ENCODE results near the gene DYNC1LI1.

The DYNC1LI1 gene

DNA sequence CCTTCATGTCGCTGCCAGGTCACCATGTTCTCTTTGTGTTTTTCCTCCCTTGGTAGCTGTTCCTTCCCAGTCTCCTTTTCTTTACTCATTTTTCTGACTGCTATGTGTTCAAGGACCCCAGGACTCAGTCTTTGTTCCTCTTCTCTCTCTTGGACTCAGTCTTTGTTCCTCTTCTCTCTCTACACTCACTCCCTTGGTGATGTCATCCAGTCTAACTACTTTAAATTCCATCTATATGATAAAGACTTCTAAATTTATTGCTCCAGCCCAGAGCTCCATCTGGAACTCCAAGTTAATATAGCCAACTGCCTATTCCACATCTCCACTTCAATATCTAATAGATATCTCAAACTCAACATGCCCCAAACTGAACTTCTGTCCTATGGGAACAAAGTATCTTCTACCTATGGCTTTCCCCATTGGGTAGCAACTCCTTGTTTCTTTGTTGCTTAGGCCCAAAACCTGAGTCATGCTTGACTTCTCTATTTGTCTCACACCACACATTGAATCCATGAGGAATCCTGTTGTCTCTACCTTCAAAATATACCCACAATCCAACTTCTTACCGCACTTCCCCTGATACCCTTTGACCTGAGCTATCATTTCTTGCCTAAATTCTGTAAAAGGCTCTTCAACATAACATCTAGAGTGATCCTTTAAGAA is 4.9 kb upstream of the DYNC1LI1 start:
- DNase-seq (no peak), ATAC-seq (ENCODE audit: insufficient read depth, low read depth) (no peak)
- peaks cover 8% of the 10 kb centered on the region for H3K79me2 ChIP-seq (ENCODE audit: insufficient read depth, low read length)
- H3K27me3 ChIP-seq (ENCODE audit: insufficient read depth, low read length, poor library complexity), result no peaks in the 10 kb centered on the region
- H3K9me3 ChIP-seq (ENCODE audit: insufficient read depth, low read length, severe bottlenecking), result no peaks in the 10 kb centered on the region
- no peak overlapping the region for H3K4me3 ChIP-seq (ENCODE audit: low read depth in 1 of 2, low read length in 2 of 2)
- no peak for TF ChIP-seq EZH2 (IDR thresholded peaks at IDR 0.05; ENCODE audit: borderline replicate concordance, low read depth, low read length, severe bottlenecking)
- TF ChIP-seq, protein P1, sequence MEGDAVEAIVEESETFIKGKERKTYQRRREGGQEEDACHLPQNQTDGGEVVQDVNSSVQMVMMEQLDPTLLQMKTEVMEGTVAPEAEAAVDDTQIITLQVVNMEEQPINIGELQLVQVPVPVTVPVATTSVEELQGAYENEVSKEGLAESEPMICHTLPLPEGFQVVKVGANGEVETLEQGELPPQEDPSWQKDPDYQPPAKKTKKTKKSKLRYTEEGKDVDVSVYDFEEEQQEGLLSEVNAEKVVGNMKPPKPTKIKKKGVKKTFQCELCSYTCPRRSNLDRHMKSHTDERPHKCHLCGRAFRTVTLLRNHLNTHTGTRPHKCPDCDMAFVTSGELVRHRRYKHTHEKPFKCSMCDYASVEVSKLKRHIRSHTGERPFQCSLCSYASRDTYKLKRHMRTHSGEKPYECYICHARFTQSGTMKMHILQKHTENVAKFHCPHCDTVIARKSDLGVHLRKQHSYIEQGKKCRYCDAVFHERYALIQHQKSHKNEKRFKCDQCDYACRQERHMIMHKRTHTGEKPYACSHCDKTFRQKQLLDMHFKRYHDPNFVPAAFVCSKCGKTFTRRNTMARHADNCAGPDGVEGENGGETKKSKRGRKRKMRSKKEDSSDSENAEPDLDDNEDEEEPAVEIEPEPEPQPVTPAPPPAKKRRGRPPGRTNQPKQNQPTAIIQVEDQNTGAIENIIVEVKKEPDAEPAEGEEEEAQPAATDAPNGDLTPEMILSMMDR (IDR thresholded peaks at IDR 0.05; ENCODE audit: borderline replicate concordance, extremely low read depth, low read length, poor library complexity, severe bottlenecking), result no peak
- no peak overlapping the region for H3K9ac ChIP-seq (ENCODE audit: low read depth, low read length)
- H2AFZ ChIP-seq (ENCODE audit: low read depth, low read length), result no peak overlapping the region
- no peaks in the 10 kb centered on the region for H3K36me3 ChIP-seq (ENCODE audit: insufficient read depth, low read length)
- H3K27ac ChIP-seq (ENCODE audit: low read length), result no peak overlapping the region
- H4K20me1 ChIP-seq (ENCODE audit: insufficient read depth, low read length), result no peaks in the 10 kb centered on the region
- peaks cover 25% of the 10 kb centered on the region for H3K4me1 ChIP-seq (ENCODE audit: insufficient read depth, low read length)
- no peak overlapping the region for H3K4me2 ChIP-seq (ENCODE audit: insufficient read depth, low read length)

DNA sequence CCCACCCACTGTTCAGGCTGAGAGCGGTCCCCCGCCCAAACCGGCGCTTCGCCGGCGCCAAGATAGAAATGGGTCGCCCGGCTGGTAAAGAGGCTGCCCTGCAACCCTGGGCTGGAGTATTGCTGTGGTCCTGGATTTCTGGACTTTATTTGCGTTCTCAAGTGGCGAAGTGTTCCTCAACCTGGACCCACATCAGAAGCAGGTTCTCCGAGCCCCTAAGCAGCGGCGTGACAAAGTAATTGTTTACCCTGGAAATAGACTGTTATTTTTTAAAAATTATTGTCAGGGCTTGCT is 481 bp upstream of the DYNC1LI1 start:
- H3K27me3 ChIP-seq (ENCODE audit: insufficient read depth, low read length, poor library complexity), result no peaks in the 10 kb centered on the region
- no peak for DNase-seq
- H3K79me2 ChIP-seq (ENCODE audit: insufficient read depth, low read length), result peaks cover 51% of the 10 kb centered on the region
- peak overlapping the region; percentile 77 to 99 for H3K4me3 ChIP-seq (ENCODE audit: low read depth in 1 of 2, low read length in 2 of 2)
- H3K36me3 ChIP-seq (ENCODE audit: insufficient read depth, low read length), result peaks cover 18% of the 10 kb centered on the region
- peak overlapping the region; percentile 80 for H2AFZ ChIP-seq (ENCODE audit: low read depth, low read length)
- ATAC-seq (ENCODE audit: insufficient read depth, low read depth), result no peak
- no peaks in the 10 kb centered on the region for H3K9me3 ChIP-seq (ENCODE audit: insufficient read depth, low read length, severe bottlenecking)
- peaks cover 37% of the 10 kb centered on the region for H3K4me1 ChIP-seq (ENCODE audit: insufficient read depth, low read length)
- peak overlapping the region; percentile 85 for H3K27ac ChIP-seq (ENCODE audit: low read length)
- H3K4me2 ChIP-seq (ENCODE audit: insufficient read depth, low read length), result peak overlapping the region; percentile 91
- no peak for TF ChIP-seq EZH2 (IDR thresholded peaks at IDR 0.05; ENCODE audit: borderline replicate concordance, low read depth, low read length, severe bottlenecking)
- peaks cover 10% of the 10 kb centered on the region for H4K20me1 ChIP-seq (ENCODE audit: insufficient read depth, low read length)
- H3K9ac ChIP-seq (ENCODE audit: low read depth, low read length), result peak overlapping the region; percentile 98

DNA sequence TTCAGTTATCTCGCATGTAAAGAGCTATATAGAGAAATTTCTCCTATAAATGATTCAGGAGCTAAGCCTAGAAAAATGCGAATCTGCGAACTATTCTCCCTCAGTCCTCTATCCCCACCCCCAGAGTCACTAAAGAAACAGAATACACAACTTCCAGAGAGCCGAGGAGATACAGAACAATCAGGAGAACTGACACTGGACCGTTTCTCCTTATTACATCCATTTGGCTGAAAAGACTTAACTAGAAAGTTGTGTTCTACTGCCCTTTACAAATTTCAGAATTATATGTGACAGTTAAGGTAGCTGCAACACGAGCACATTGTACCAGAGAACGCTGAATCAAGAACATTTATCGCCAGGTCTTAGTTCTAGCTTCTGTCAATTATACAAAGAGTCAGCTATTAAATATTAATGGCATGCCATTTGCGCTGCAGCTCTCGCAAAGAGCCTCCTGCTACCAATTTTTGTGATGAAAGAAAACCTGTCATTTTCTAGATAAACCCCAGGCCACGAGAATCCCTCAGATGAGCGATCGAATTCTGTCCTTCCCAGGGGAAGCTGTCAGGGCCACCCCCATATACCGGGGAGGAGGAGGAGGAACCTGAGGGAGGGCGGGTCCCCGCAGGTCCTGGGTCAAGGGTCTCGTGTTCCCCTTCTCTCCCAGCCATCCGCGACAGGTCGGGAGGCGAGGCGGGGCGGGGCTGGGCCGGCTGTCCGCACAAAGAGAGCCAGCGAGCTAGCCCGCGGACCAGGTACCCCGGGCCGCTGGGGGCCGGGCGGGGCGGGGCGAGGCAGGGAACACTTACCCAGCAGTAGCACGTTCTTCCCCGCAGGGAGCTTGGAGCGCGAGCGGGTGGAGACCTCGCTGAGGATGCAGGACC is 878 bp downstream of the DYNC1LI1 start:
- Histone ChIP-seq H3K4me3 (ENCODE audit: low read depth in 1 of 2, low read length in 2 of 2) (peak overlapping the region; percentile 77 to 99), H3K9me3 (ENCODE audit: insufficient read depth, low read length, severe bottlenecking) (no peaks in the 10 kb centered on the region), H3K4me2 (ENCODE audit: insufficient read depth, low read length) (peak overlapping the region; percentile 91), H3K36me3 (ENCODE audit: insufficient read depth, low read length) (peaks cover 28% of the 10 kb centered on the region), H4K20me1 (ENCODE audit: insufficient read depth, low read length) (peaks cover 14% of the 10 kb centered on the region), H3K27ac (ENCODE audit: low read length) (peak overlapping the region; percentile 85), H3K27me3 (ENCODE audit: insufficient read depth, low read length, poor library complexity) (no peaks in the 10 kb centered on the region), H3K79me2 (ENCODE audit: insufficient read depth, low read length) (peaks cover 65% of the 10 kb centered on the region), H3K4me1 (ENCODE audit: insufficient read depth, low read length) (peaks cover 43% of the 10 kb centered on the region), H3K9ac (ENCODE audit: low read depth, low read length) (peak overlapping the region; percentile 98), H2AFZ (ENCODE audit: low read depth, low read length) (peak overlapping the region; percentile 82)
- peak; percentile 33 for ATAC-seq (ENCODE audit: insufficient read depth, low read depth)
- no peak for TF ChIP-seq EZH2 (IDR thresholded peaks at IDR 0.05; ENCODE audit: borderline replicate concordance, low read depth, low read length, severe bottlenecking)
- TF ChIP-seq, protein P1 (IDR thresholded peaks at IDR 0.05; ENCODE audit: borderline replicate concordance, extremely low read depth, low read length, poor library complexity, severe bottlenecking), result no peak
- DNase-seq, result peak; percentile 53

DNA sequence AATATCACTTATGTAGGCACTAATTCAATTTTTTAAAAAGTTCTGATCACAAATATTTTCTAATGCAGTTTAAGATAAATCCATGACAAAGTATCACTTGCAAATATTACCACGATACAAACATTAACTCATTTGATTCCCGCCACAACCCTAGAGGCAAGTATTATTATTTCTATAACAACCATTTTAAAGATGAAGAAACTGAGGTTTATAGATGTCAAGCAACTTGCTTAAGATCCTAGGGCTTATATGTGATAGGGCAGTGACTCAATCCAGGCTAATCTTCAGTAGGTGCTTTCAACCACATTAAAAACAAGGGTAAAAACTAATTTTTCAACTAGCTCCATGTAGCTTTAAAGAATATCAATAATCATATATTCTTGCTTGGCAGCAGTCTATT is 1.7 kb downstream of the DYNC1LI1 start:
- Histone ChIP-seq H3K9ac (ENCODE audit: low read depth, low read length) (peak overlapping the region; percentile 98), H3K36me3 (ENCODE audit: insufficient read depth, low read length) (peaks cover 28% of the 10 kb centered on the region), H3K4me2 (ENCODE audit: insufficient read depth, low read length) (peak overlapping the region; percentile 91), H3K4me1 (ENCODE audit: insufficient read depth, low read length) (peaks cover 45% of the 10 kb centered on the region), H3K79me2 (ENCODE audit: insufficient read depth, low read length) (peaks cover 73% of the 10 kb centered on the region), H3K4me3 (ENCODE audit: low read depth in 1 of 2, low read length in 2 of 2) (peak overlapping the region; percentile 17 to 77; a peak in 2 of 4 replicates), H3K27ac (ENCODE audit: low read length) (no peak overlapping the region), H4K20me1 (ENCODE audit: insufficient read depth, low read length) (peaks cover 16% of the 10 kb centered on the region), H2AFZ (ENCODE audit: low read depth, low read length) (no peak overlapping the region), H3K9me3 (ENCODE audit: insufficient read depth, low read length, severe bottlenecking) (no peaks in the 10 kb centered on the region), H3K27me3 (ENCODE audit: insufficient read depth, low read length, poor library complexity) (no peaks in the 10 kb centered on the region)
- ATAC-seq (ENCODE audit: insufficient read depth, low read depth), result no peak
- TF ChIP-seq EZH2 (IDR thresholded peaks at IDR 0.05; ENCODE audit: borderline replicate concordance, low read depth, low read length, severe bottlenecking), result no peak
- TF ChIP-seq, protein P1 (IDR thresholded peaks at IDR 0.05; ENCODE audit: borderline replicate concordance, extremely low read depth, low read length, poor library complexity, severe bottlenecking), result no peak
- no peak for DNase-seq
